GM19025 (cell line): ENCODE measurements around the gene DNAH17.

ENCODE experiments used
- ATAC-seq: cut with Tn5 transposase; IDR thresholded peaks from one replicate; pipeline ENCODE4 v1.9.1; 2021; ENCODE audit warnings: mild to moderate bottlenecking, low read depth, moderate library complexity; ENCODE audit not compliant: unreplicated experiment

The DNAH17 gene

GRCh38 chr17:78605429-78605828, 28.2 kb upstream of the DNAH17 start:
- no peak for ATAC-seq

- no peak for ATAC-seq
Measured at GRCh38 chr17:78602246-78602645, 25.1 kb upstream of the DNAH17 start.

- ATAC-seq, result no peak
Measured at GRCh38 chr17:78601577-78602190, 24.5 kb upstream of the DNAH17 start.

- no peak for ATAC-seq
Measured at GRCh38 chr17:78600181-78600721, 23.1 kb upstream of the DNAH17 start.

GRCh38 chr17:78599419-78599818, 22.2 kb upstream of the DNAH17 start:
- ATAC-seq, result no peak

GRCh38 chr17:78598013-78598471, 20.8 kb upstream of the DNAH17 start:
- no peak for ATAC-seq

- no peak for ATAC-seq
Measured at GRCh38 chr17:78596871-78597764, 19.9 kb upstream of the DNAH17 start.

- ATAC-seq, result no peak
Measured at GRCh38 chr17:78595135-78595810, 18.1 kb upstream of the DNAH17 start.

GRCh38 chr17:78592991-78593329, 15.8 kb upstream of the DNAH17 start:
- no peak for ATAC-seq

- ATAC-seq, result no peak
Measured at GRCh38 chr17:78591263-78591671, 14.1 kb upstream of the DNAH17 start.

- no peak for ATAC-seq
Measured at GRCh38 chr17:78589885-78590284, 12.7 kb upstream of the DNAH17 start.

GRCh38 chr17:78589031-78589675, 12.0 kb upstream of the DNAH17 start:
- no peak for ATAC-seq

GRCh38 chr17:78588258-78589030, 11.2 kb upstream of the DNAH17 start:
- ATAC-seq, result no peak

GRCh38 chr17:78585006-78585630, 7.9 kb upstream of the DNAH17 start:
- ATAC-seq, result no peak

- ATAC-seq, result no peak
Measured at GRCh38 chr17:78583091-78583490, 5.9 kb upstream of the DNAH17 start.

GRCh38 chr17:78581304-78581703, 4.1 kb upstream of the DNAH17 start:
- no peak for ATAC-seq

GRCh38 chr17:78580277-78580804, 3.1 kb upstream of the DNAH17 start:
- no peak for ATAC-seq

- no peak for ATAC-seq
Measured at GRCh38 chr17:78576389-78577112, 645 bp downstream of the DNAH17 start.

GRCh38 chr17:78575899-78576298, 1.3 kb downstream of the DNAH17 start:
- no peak for ATAC-seq
